T-helper 1 cell treated with Interleukin-12 subunit alpha and Interleukin-12 subunit beta and Interleukin-4 antibody, amounts not matched to agents 30 μg/mL and 1 μg/mL, for 36 hours (primary cell): Measurements from ENCODE around the gene ENDOU.
A peak's percentile ranks its signal among the peaks of the same experiment; 100 is the strongest.

ENCODE experiments used
- H3K27ac Mint-ChIP-seq: one replicate; pipeline ENCODE4 v1.8.0; 2021; ENCODE audit warnings: mild to moderate bottlenecking, mixed read lengths
- H3K27me3 Mint-ChIP-seq: one replicate; pipeline ENCODE4 v1.8.0; 2021; ENCODE audit warnings: low read depth, mixed read lengths
- H3K36me3 Mint-ChIP-seq: one replicate; pipeline ENCODE4 v1.8.0; 2021; ENCODE audit warnings: low read depth, mixed read lengths
- H3K4me1 Mint-ChIP-seq: one replicate; pipeline ENCODE4 v1.8.0; 2021; ENCODE audit warnings: low read depth, mixed read lengths
- H3K4me3 Mint-ChIP-seq: one replicate; pipeline ENCODE4 v1.8.0; 2021; ENCODE audit warnings: mild to moderate bottlenecking, moderate library complexity, mixed read lengths
- H3K9me3 Mint-ChIP-seq: one replicate; pipeline ENCODE4 v1.8.0; 2021; ENCODE audit warnings: mixed read lengths

Gene ENDOU

GRCh38 chr12:47741340-47741703 is 16.0 kb upstream of the ENDOU start:
- Mint-ChIP-seq H3K4me3 (no peak overlapping the region), H3K9me3 (no peaks in the 10 kb centered on the region), H3K36me3 (no peaks in the 10 kb centered on the region), H3K27me3 (peaks cover 17% of the 10 kb centered on the region), H3K4me1 (peaks cover 9% of the 10 kb centered on the region), H3K27ac (no peak overlapping the region)

GRCh38 chr12:47740606-47741339 is 15.5 kb upstream of the ENDOU start:
- peaks cover 9% of the 10 kb centered on the region for H3K4me1 Mint-ChIP-seq
- H3K27me3 Mint-ChIP-seq: peaks cover 17% of the 10 kb centered on the region
- H3K4me3 Mint-ChIP-seq: no peak overlapping the region
- no peaks in the 10 kb centered on the region for H3K9me3 Mint-ChIP-seq
- no peaks in the 10 kb centered on the region for H3K36me3 Mint-ChIP-seq
- no peak overlapping the region for H3K27ac Mint-ChIP-seq

- Mint-ChIP-seq H3K36me3 (no peaks in the 10 kb centered on the region), H3K9me3 (no peaks in the 10 kb centered on the region), H3K4me1 (peaks cover 9% of the 10 kb centered on the region), H3K27ac (no peak overlapping the region), H3K27me3 (peaks cover 14% of the 10 kb centered on the region), H3K4me3 (no peak overlapping the region)
Measured at GRCh38 chr12:47739979-47740378, 14.7 kb upstream of the ENDOU start.

GRCh38 chr12:47739297-47739696 is 14.0 kb upstream of the ENDOU start:
- H3K9me3 Mint-ChIP-seq: no peaks in the 10 kb centered on the region
- H3K27ac Mint-ChIP-seq: no peak overlapping the region

GRCh38 chr12:47737936-47738594 is 12.8 kb upstream of the ENDOU start:
- Mint-ChIP-seq H3K27me3 (peaks cover 1% of the 10 kb centered on the region), H3K4me1 (peaks cover 9% of the 10 kb centered on the region), H3K27ac (no peak overlapping the region), H3K9me3 (no peaks in the 10 kb centered on the region), H3K4me3 (no peak overlapping the region), H3K36me3 (no peaks in the 10 kb centered on the region)

More at GRCh38 chr12:47739297-47739696, 14.0 kb upstream of the ENDOU start:
- no peak overlapping the region for H3K4me3 Mint-ChIP-seq
- peaks cover 10% of the 10 kb centered on the region for H3K27me3 Mint-ChIP-seq
- no peaks in the 10 kb centered on the region for H3K36me3 Mint-ChIP-seq
- H3K4me1 Mint-ChIP-seq: peaks cover 9% of the 10 kb centered on the region

- H3K27me3 Mint-ChIP-seq: no peaks in the 10 kb centered on the region
- peak overlapping the region; percentile 31 for H3K27ac Mint-ChIP-seq
- peaks cover 6% of the 10 kb centered on the region for H3K4me1 Mint-ChIP-seq
- no peaks in the 10 kb centered on the region for H3K9me3 Mint-ChIP-seq
- H3K4me3 Mint-ChIP-seq: no peak overlapping the region
- H3K36me3 Mint-ChIP-seq: no peaks in the 10 kb centered on the region
Measured at GRCh38 chr12:47736877-47737676, 11.8 kb upstream of the ENDOU start.

- Mint-ChIP-seq H3K27me3 (no peaks in the 10 kb centered on the region), H3K9me3 (no peaks in the 10 kb centered on the region), H3K4me1 (peaks cover 1% of the 10 kb centered on the region), H3K36me3 (no peaks in the 10 kb centered on the region), H3K27ac (no peak overlapping the region), H3K4me3 (no peak overlapping the region)
Measured at GRCh38 chr12:47736216-47736615, 10.9 kb upstream of the ENDOU start.

GRCh38 chr12:47735649-47736048 is 10.4 kb upstream of the ENDOU start:
- H3K27ac Mint-ChIP-seq: no peak overlapping the region

GRCh38 chr12:47734725-47735480 is 9.6 kb upstream of the ENDOU start:
- Mint-ChIP-seq H3K4me1 (no peaks in the 10 kb centered on the region), H3K27me3 (no peaks in the 10 kb centered on the region), H3K4me3 (no peak overlapping the region), H3K27ac (no peak overlapping the region), H3K36me3 (no peaks in the 10 kb centered on the region), H3K9me3 (no peaks in the 10 kb centered on the region)

More at GRCh38 chr12:47735649-47736048, 10.4 kb upstream of the ENDOU start:
- no peak overlapping the region for H3K4me3 Mint-ChIP-seq
- no peaks in the 10 kb centered on the region for H3K4me1 Mint-ChIP-seq
- no peaks in the 10 kb centered on the region for H3K27me3 Mint-ChIP-seq
- no peaks in the 10 kb centered on the region for H3K9me3 Mint-ChIP-seq
- no peaks in the 10 kb centered on the region for H3K36me3 Mint-ChIP-seq

GRCh38 chr12:47733142-47733541 is 7.9 kb upstream of the ENDOU start:
- Mint-ChIP-seq H3K27ac (no peak overlapping the region), H3K27me3 (no peaks in the 10 kb centered on the region), H3K36me3 (no peaks in the 10 kb centered on the region), H3K4me3 (no peak overlapping the region), H3K9me3 (no peaks in the 10 kb centered on the region), H3K4me1 (no peaks in the 10 kb centered on the region)

- no peaks in the 10 kb centered on the region for H3K36me3 Mint-ChIP-seq
- H3K27me3 Mint-ChIP-seq: no peaks in the 10 kb centered on the region
- H3K4me3 Mint-ChIP-seq: no peak overlapping the region
- H3K9me3 Mint-ChIP-seq: no peaks in the 10 kb centered on the region
- H3K4me1 Mint-ChIP-seq: no peaks in the 10 kb centered on the region
- no peak overlapping the region for H3K27ac Mint-ChIP-seq
Measured at GRCh38 chr12:47732504-47732903, 7.2 kb upstream of the ENDOU start.

- H3K27me3 Mint-ChIP-seq: no peaks in the 10 kb centered on the region
- no peaks in the 10 kb centered on the region for H3K9me3 Mint-ChIP-seq
- H3K27ac Mint-ChIP-seq: no peak overlapping the region
- H3K4me1 Mint-ChIP-seq: no peaks in the 10 kb centered on the region
- H3K4me3 Mint-ChIP-seq: no peak overlapping the region
- no peaks in the 10 kb centered on the region for H3K36me3 Mint-ChIP-seq
Measured at GRCh38 chr12:47731723-47732122, 6.4 kb upstream of the ENDOU start.

- Mint-ChIP-seq H3K36me3 (no peaks in the 10 kb centered on the region), H3K27ac (no peak overlapping the region), H3K9me3 (no peaks in the 10 kb centered on the region), H3K4me3 (no peak overlapping the region), H3K27me3 (no peaks in the 10 kb centered on the region), H3K4me1 (no peaks in the 10 kb centered on the region)
Measured at GRCh38 chr12:47730341-47730744, 5.1 kb upstream of the ENDOU start.

GRCh38 chr12:47729233-47729632 is 3.9 kb upstream of the ENDOU start:
- Mint-ChIP-seq H3K27me3 (no peaks in the 10 kb centered on the region), H3K36me3 (no peaks in the 10 kb centered on the region), H3K27ac (no peak overlapping the region), H3K9me3 (no peaks in the 10 kb centered on the region), H3K4me3 (no peak overlapping the region), H3K4me1 (peaks cover 4% of the 10 kb centered on the region)
